PC-9 (cell line): ENCODE data around the gene ZCCHC3.
"Not testable (repeated sequence)": the region's sequence is repeated elsewhere in the genome, so short reads cannot be mapped to it uniquely, and the experiment has no call there.

Experiments used
- EZH2 ChIP-seq: fragments of 200-600 bp; sonication (generic); IDR thresholded peaks from 2 replicates; pipeline ENCODE4 v1.8.0; 2017; ENCODE audit warnings: antibody characterized with exemption, low read depth
- TF ChIP-seq, protein P1 (sequence below): fragments of 200-600 bp; sonication (generic); conservative IDR thresholded peaks from 2 replicates; pipeline ENCODE4 v1.6.1; 2017; ENCODE audit warnings: mixed run types, antibody characterized with exemption, mild to moderate bottlenecking, moderate library complexity

DNA sequence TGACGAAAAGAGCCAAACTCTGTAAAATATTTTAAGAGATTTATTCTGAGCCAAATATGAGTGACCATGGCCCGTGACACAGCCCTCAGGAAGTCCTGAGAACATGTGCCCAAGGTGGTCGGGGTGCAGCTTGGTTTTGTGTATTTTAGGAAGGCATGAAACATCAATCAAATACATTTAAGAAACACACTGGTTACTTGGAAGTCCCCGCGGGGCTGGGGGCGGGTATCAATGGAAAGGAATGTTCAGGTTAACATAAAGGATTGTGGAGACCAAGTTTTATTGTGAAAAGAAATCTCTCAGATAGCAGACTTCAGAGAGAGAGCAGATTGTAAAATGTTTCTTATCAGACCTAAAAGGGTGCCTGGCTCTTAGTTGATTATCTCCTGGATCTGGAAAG lies 43.9 kb upstream of the ZCCHC3 start:
- not testable (repeated sequence) for TF ChIP-seq EZH2
- TF ChIP-seq, protein P1, sequence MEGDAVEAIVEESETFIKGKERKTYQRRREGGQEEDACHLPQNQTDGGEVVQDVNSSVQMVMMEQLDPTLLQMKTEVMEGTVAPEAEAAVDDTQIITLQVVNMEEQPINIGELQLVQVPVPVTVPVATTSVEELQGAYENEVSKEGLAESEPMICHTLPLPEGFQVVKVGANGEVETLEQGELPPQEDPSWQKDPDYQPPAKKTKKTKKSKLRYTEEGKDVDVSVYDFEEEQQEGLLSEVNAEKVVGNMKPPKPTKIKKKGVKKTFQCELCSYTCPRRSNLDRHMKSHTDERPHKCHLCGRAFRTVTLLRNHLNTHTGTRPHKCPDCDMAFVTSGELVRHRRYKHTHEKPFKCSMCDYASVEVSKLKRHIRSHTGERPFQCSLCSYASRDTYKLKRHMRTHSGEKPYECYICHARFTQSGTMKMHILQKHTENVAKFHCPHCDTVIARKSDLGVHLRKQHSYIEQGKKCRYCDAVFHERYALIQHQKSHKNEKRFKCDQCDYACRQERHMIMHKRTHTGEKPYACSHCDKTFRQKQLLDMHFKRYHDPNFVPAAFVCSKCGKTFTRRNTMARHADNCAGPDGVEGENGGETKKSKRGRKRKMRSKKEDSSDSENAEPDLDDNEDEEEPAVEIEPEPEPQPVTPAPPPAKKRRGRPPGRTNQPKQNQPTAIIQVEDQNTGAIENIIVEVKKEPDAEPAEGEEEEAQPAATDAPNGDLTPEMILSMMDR, result not testable (repeated sequence)
